Middle frontal gyrus (tissue), 1 donor: Measurements from ENCODE around the gene SLC6A7.
A peak's percentile ranks its signal among the peaks of the same experiment; 100 is the strongest.
"Not testable (repeated sequence)": the region's sequence is repeated elsewhere in the genome, so short reads cannot be mapped to it uniquely, and the experiment has no call there.

Experiments used
- DNase-seq: peaks from one replicate; pipeline ENCODE4 v3.0.0-alpha.2; 2015; ENCODE audit warnings: low spot score; ENCODE audit errors: extremely low spot score

SLC6A7 gene

GRCh38 chr5:150217038-150217437 is 27.2 kb downstream of the SLC6A7 start:
- no peak for DNase-seq

- DNase-seq: peak; percentile 68
Measured at GRCh38 chr5:150217873-150218692, 28.2 kb downstream of the SLC6A7 start.

- DNase-seq: no peak
Measured at GRCh38 chr5:150218693-150219035, 28.8 kb downstream of the SLC6A7 start.

GRCh38 chr5:150219142-150219541 is 29.3 kb downstream of the SLC6A7 start:
- no peak for DNase-seq

- no peak for DNase-seq
Measured at GRCh38 chr5:150219861-150220260, 30.0 kb downstream of the SLC6A7 start.

GRCh38 chr5:150221471-150221870 is 31.6 kb downstream of the SLC6A7 start:
- no peak for DNase-seq

- no peak for DNase-seq
Measured at GRCh38 chr5:150222906-150223305, 33.0 kb downstream of the SLC6A7 start.

- no peak for DNase-seq
Measured at GRCh38 chr5:150223474-150223873, 33.6 kb downstream of the SLC6A7 start.

GRCh38 chr5:150224483-150225027 is 34.7 kb downstream of the SLC6A7 start:
- DNase-seq: no peak

- no peak for DNase-seq
Measured at GRCh38 chr5:150227036-150227435, 37.2 kb downstream of the SLC6A7 start.

GRCh38 chr5:150227606-150228273 is 37.9 kb downstream of the SLC6A7 start:
- DNase-seq: no peak

- DNase-seq: no peak
Measured at GRCh38 chr5:150229571-150229970, 39.7 kb downstream of the SLC6A7 start.

- no peak for DNase-seq
Measured at GRCh38 chr5:150230842-150231241, 41.0 kb downstream of the SLC6A7 start.

- not testable (repeated sequence) for DNase-seq
Measured at GRCh38 chr5:150233706-150234105, 43.8 kb downstream of the SLC6A7 start.

- DNase-seq: no peak
Measured at GRCh38 chr5:150234576-150235499, 45.0 kb downstream of the SLC6A7 start.

- no peak for DNase-seq
Measured at GRCh38 chr5:150235500-150235854, 45.6 kb downstream of the SLC6A7 start.

GRCh38 chr5:150236313-150236712 is 46.5 kb downstream of the SLC6A7 start:
- DNase-seq: no peak

GRCh38 chr5:150236981-150237754 is 47.3 kb downstream of the SLC6A7 start:
- no peak for DNase-seq

- no peak for DNase-seq
Measured at GRCh38 chr5:150238646-150239045, 48.8 kb downstream of the SLC6A7 start.

GRCh38 chr5:150239099-150239793 is 49.4 kb downstream of the SLC6A7 start:
- no peak for DNase-seq
